Left colon (tissue), 2 donors: ENCODE data around the gene IFRD1. TPM values are rescaled to one million over a fixed set of nuclear protein-coding genes. Genes with fewer than 3 reads are reported as not detected.
"Not testable (repeated sequence)": the region's sequence is repeated elsewhere in the genome, so short reads cannot be mapped to it uniquely, and the experiment has no call there.

Experiments used
- ATAC-seq: fragments of 200-7000 bp; cut with Tn5 transposase; one replicate; pipeline ENCODE4 v1.9.1; 2020; ENCODE audit warnings: mild to moderate bottlenecking, moderate library complexity
- DNase-seq, 2 donors: peaks; one replicate each; pipeline ENCODE4 v3.0.0-alpha.2; 2020
- intact Hi-C, 2 donors: fragments of 100-400 bp; cut with DNase I in 1 of 2; cut with micrococcal nuclease in 1 of 2; formaldehyde crosslinking; loops; one replicate each; pipeline versions ENCODE4 v1.11.2 to v1.14.0; 2022; cut with DNase I, micrococcal nuclease
- total RNA-seq, 2 donors: library from RNA; stranded (reverse); fragmentation: NEBNext Ultra II Directional; extraction: Animal tissue kit (Norgen Biotek cat#: 25700); gene quantifications; one replicate each; pipeline ENCODE4 v1.2.1, GENCODE V29; 2021
- donor health status: DM: no; HTN: no; CAD: no.
- donor health status: DM: yes; HTN: yes; CAD: no.

The IFRD1 gene
- total RNA-seq, 2 donors from 2014 or later, result 32.9 to 60.6 TPM

DNA sequence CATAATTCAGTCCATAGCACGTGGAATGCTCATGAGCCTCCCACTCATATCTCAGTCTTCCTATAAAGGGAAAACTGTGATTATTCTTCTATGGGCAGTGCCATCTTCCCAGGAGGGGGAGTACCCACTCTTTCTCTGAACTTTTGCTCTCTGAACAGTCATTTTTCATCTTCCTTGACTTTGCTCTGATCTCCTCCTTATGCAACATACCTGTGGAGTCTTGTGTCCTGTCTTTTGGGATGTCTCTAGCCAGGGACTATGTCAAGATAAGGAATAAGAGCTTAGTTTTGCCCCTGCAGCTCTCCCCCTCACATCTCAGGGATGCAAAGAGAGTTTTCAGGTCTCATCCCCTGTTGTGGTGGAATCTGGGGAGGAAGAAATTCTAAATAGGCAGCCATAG, 58.1 kb downstream of the IFRD1 start:
- no peak for ATAC-seq
- intact Hi-C loops, result no loop called here
- DNase-seq, result no peak

DNA sequence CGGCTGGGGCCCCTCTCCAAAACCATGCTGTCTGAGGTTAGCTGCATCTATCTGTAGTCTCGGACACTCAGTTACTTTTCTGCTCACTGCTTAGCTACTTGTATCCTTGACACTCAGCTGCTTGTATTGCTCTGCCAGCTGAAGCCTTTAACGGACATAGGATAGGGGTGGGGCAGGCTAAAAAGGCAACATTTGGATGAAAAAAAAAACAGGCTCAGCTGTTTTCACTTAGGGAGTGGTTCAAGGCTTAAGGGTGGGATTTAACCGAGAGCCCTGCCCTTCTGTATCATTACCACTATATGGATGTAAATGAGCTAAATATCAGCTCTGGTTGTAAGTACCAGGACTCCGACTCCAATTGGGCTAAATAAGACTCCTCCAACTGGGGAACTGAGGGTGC, 59.1 kb downstream of the IFRD1 start:
- ATAC-seq, result no peak
- DNase-seq, result no peak
- intact Hi-C loops, result no loop called here

DNA sequence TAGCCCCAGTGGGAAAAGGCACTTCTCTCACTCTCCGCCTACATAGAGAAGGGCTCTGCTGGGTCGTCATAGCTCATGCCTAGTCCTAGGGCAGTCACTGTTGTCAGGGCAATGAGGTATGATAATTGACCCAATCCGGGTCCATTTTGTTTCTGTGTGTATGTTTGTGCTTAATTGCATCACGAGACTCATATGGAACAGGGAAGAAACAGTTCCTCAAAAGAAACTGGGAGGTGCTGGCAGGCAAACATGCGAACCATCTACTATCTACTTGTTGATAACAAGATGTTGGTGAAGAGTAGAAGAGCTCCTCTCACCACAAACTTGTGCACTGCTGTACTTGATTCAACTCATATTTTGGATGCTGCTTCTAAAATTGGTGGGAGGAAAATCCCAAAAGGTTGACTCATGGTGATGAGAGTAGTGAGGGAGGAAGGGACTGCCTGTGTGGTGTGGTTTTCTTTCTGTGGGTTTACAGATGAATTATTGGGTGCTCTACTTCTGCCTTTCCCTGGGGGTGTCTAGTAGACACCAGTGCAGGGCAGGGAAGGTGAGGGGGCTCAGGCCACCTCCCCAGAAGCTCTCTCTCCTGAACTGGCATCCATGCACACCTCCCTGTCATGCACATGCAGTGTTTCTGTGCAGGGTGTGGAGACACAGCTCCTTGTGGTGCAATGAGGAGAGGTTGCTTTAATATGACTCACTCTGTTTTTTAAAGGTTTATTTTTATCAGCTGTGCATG, 59.9 kb downstream of the IFRD1 start:
- no peak for ATAC-seq
- intact Hi-C loops, result no loop called here

DNA sequence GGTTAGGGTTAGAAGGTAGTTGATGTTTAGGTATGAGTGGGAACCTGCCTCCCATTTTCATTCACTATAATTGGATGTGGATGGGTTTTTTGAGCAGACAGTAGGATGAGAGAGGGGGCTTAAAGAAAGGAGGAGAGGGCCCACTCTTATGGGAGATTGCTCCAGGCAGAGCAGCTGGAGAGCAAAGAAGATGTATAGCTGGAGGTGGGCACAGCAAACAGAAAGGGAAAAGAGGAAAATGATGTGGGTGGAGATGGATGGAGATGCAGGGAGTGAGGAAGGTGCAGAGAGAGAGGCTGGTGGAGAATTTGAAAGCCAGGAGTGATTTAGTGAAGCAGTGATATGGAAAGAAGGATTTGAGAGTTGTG, 60.5 kb downstream of the IFRD1 start:
- intact Hi-C loops, result no loop called here
- DNase-seq (no peak), ATAC-seq (no peak)

More for the DNA sequence above, 59.9 kb downstream of the IFRD1 start:
- DNase-seq, result no peak

DNA sequence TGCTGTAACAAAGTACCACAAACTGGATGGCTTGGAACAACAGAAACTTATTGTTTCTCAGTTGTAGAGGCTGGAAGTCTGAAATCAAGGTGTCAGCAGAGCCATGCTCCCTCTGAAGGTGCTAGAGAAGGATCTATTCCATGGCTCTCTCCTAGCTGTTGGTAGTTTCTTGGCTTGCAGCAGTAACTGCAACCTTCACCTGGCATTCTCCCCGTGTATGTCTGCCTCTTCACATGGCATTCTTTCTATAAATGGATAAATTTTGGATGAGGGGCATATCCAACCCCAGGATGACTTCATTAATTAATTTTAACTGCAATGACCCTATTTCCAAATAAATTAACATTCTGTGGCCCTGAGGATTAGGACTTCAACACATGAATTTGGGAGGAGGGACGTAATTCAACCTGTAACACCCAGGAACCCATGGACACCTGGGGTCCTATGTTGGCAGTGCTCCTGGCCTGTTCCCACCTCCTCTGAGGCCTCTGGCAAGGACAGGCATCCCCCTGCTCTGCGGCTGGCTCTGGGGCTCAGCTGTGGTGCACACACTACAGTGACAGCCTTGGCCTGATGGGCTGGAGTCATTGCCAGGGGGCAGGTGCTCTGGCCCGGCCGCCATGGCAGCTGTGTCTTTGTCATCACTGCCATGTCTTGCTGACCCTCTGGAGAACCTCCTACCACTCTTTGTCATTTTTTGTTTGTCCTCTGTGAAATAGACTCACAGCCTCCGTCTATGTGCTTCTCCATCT, 61.4 kb downstream of the IFRD1 start:
- intact Hi-C loops, result no loop called here
- ATAC-seq (no peak), DNase-seq (no peak)

DNA sequence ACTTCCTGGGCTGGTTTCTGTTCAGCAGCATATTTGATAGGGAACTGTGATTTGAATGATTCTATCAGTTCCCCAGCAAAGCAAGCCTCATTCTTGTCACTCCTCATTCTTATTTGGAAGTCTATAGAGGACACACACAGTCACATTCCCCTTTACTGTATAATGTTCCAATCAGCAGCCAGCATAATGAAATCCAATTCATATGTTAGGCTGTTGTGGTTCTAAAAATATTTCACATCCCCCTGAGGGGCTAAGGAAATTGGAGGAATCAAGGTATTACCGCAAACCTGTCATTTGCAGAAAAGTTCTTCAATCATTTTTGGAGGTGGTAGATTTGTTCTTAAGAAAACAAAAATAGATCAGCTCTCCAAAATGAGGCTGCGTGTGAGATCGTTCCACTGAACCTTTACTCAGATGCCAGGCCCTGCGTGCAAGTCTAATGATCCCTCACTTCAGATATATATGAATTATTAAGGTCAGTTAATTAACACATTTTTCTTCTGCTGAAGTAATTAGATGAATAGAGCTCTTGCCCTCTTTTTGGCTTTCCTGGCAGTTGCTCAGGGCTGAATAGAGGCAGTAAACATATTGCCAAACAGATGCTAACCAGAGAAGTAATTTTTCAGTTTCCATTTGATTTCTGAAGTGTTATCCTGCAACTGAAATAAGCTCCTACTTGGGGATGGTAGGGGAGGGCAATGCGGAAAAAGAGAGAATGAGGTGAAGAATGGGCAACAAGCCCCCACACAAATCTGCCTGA, 62.4 kb downstream of the IFRD1 start:
- intact Hi-C loops, result no loop called here
- ATAC-seq, result no peak
- DNase-seq, result no peak

DNA sequence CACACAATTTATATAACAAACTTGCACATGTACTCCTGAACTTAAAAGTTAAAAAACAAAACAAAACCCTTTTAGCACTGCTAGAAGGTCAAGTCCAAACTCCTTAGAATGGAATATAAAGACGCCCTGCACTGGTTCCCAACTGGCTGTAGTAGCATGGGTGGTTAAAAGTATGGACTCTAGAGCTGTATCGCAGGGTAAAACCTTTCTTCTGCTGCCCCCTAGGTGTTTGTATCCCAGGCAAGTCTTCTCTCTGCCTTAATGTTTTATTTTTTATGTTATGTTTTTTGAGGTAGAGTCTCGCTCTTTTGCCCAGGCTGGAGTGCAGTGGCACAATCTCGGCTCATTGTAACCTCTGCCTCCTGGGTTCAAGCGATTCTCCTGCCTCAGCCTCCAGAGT, 65.7 kb downstream of the IFRD1 start:
- ATAC-seq (no peak), DNase-seq (no peak)
- intact Hi-C loops, result no loop called here

DNA sequence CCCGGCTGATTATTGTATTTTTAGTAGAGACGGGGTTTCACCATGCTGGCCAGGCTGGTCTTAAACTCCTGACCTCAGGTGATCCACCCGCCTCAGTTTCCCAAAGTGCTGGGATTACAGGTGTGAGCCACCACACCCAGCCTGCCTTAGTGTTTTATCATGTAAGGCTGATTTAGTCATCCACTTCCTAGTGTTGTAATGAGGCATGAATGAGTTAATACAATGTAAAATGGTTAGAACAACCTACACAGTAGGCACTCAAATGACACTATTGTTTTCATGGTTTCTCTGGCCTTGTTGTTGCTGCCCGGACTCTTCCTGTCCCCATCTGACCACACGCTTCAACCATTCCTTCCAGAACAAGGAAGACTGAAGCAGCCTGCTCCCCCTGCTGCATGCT, 66.2 kb downstream of the IFRD1 start:
- intact Hi-C loops, ATAC-seq, DNase-seq: not testable (repeated sequence)

DNA sequence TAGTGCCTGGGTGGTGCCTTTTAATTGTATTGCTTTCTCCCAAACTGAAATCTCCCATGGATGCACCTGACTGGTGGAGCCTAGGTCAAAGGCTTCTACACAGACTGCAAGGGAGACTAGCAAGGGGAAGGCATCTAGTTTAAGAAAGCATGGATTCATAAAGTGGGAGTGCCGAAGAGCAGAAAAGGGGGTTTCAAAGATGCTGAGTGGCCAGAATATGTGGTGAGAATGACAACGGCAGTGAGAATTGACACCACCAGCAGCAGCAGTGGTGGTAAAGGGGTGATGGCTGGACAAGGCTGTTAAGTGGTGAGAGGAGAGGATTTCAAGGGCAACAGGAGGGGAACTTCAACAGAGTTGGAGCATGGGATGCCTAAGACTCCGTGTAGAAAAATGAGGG, 67.2 kb downstream of the IFRD1 start:
- DNase-seq, result no peak
- no peak for ATAC-seq
- intact Hi-C loops, result no loop called here

DNA sequence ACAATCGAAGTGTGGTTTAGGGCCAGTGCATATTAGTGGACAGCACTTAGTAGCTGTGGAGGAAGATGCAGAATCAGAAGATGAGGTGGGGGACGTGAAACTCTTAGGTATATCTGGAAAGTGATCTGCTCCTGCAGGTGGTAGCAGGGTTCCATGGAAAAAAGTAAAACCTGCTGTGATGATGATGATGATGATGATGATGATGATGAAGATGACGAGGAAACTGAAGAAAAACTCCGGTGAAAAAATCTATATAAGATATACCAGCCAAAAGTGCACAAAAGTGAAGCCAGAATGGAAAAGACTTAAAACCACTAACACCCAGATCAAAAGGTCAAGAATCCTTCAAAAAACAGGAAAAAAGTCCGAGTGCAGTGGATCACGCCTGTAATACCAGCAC, 70.5 kb downstream of the IFRD1 start:
- intact Hi-C loops, result no loop called here
- ATAC-seq, result no peak
- no peak for DNase-seq

DNA sequence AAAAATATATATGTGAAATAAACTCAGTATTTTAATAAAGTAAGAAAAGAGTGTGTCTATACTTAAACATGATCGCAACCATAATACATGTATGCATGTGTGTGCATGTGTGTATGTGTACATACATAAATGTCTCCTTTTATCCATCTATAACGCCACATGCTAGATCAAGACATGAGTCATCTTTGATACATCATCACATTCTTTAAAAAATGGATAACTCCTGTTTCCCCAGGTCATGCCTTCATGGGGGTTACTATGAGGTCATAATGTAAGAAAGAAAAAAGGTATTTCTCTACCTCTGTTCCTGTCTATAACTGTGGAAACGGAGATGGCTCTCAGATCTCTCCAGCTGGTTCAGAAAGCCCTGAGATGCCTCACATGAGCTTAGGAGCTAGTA, 71.7 kb downstream of the IFRD1 start:
- DNase-seq (no peak), ATAC-seq (no peak)
- intact Hi-C loops, result no loop called here

DNA sequence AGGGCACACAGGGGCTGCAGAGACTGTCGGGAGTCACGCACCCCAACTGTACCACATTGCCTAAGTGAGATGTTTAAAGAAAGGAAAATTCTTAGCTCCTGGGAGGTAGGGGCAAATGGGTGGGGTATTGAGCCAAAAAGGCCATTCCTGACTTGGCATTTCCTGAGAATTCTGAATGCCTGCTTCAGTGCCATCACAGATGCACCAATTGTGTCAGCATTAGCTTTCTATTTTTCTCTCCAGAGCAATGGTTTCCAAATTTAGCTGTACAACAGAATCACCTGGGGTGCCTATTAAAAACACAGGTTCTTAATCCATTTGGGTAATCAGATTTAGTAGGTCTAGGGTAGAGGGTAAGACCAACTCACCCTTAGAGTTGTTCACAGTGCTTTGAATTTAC, 73.6 kb downstream of the IFRD1 start:
- intact Hi-C loops, result no loop called here
- ATAC-seq, result no peak
- no peak for DNase-seq

Other genes starting within 250 kb of the IFRD1 start
- 10 to 100 TPM in 1 of 2 donors, 1 to 10 TPM in 1; 6.6 to 11.5 TPM for gene DOCK4, start 244.1 kb upstream of the IFRD1 start, total RNA-seq
- gene ZNF277, start 243.8 kb upstream of the IFRD1 start, total RNA-seq, result 10 to 100 TPM; 20.1 to 22.3 TPM
- gene LSMEM1, start 30.5 kb downstream of the IFRD1 start, total RNA-seq, result 1 to 10 TPM; 2.3 to 3.1 TPM